ENCODE data around the gene ADCY10.
"Not testable (repeated sequence)": the region's sequence is repeated elsewhere in the genome, so short reads cannot be mapped to it uniquely, and the experiment has no call there.

Gene ADCY10

DNA sequence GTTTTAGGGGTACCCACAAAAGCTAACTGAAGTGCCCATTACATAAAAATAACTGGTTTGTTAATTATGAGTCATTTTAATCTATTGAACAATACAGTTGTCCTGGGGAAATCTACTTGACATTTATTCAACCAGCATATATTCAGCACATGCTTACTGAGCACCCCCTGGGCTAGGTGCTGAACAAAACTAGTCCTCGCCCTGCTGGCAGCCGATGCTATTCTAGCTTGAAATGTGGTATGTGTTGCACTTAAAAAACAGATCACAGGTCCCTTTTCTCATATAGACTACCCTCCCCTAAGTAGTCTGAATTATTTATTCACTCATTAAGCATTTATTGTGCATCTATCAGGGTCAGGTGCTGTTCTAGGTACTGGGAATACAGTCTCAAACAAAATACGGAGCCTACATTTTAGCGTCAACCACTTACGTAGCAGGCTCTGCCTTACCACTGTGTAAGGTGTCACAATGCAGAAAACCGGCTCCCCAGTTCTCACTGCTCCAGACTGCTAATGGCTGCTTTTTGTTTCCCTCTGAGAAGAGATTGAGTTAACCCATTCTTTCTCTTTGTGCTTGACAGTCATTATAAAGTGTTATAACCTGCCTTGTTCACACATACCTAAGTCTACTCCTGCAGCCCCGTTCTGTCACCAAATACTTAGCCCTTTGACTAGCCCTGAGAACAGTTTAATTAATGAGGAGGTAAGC, 57.1 kb downstream of the ADCY10 start:
- no peak for DNase-seq

DNA sequence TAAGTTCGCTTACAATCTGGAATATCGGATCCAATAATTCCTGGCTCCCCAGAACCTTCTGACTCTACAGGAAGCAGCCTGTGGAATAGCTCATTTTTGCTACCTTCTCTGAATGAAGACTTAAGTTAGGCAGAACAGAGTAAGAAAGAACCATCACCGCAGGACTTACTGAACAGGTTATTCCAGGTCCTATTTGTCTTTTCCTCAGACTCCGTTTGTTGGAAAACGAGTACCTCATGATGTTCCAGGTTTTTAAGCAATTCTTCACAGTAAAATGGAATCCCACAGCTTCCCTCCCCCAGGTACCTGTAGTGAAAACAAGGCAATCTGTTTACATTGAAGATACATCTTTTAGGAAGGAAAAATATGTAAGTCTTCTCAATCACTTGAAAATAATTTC, 59.8 kb downstream of the ADCY10 start:
- DNase-seq: no peak

DNA sequence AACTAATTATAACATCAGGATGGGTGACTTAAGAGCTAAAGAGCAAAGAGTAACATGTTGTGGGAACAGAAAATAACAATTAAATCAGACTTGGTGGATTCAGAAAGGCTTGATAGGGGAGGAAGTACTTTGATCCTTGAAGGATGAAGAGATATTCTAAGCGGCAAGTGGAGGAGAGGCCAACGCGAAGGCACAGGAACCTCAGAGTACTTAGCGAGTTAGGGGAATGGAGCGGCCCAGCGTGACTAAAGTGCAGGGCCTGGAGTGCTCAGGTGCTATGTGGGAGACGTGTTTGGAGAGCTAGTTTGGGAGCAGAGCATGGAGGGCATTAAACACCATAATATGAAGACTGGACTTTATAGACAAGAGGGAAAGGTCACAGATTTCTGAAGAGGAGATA, 64.3 kb downstream of the ADCY10 start:
- DNase-seq: no peak

DNA sequence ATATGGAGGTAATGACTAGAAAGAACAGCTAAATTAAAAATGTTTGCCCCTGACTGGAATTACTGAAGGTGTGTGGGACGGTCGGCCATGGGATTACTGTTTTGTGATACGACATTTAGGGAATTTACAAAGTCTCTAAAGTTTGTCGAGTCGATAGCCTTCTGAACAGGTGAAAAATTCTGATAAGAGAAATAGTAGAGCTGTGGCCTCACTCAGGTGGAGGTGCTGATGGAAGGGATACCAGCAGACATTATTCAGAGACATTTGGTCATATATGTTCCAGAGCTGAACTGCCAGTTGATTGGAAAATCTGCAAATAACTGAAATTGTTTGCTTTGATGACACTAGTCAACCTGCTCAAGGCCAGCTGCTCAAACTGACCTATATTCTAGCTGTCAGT, 71.1 kb downstream of the ADCY10 start:
- DNase-seq: no peak

DNA sequence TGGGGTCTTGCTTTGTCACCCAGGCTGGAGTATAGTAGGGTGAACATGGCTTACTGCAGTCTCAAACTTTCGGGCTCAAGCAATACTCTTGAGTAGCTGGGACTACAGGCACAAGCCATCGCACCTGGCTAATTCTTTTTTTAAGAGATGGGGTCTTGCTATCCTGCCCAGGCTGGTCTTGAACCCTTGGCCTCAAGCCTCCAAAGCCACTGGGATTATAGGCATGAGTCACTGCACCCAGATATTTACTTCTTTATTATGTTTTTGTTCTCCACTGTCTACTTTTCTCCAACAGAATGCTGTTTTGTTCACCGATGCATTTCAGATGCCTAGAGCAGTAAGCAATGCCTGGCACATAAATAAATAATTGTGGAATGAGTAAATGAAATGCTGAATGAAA, 72.4 kb downstream of the ADCY10 start:
- no peak for DNase-seq

GRCh38 chr1:167839009-167839408, 74.9 kb downstream of the ADCY10 start:
- no peak for DNase-seq

- DNase-seq: no peak
Observed at GRCh38 chr1:167837326-167837725, 76.6 kb downstream of the ADCY10 start.

- no peak for DNase-seq
Observed at GRCh38 chr1:167836197-167836596, 77.7 kb downstream of the ADCY10 start.

DNA sequence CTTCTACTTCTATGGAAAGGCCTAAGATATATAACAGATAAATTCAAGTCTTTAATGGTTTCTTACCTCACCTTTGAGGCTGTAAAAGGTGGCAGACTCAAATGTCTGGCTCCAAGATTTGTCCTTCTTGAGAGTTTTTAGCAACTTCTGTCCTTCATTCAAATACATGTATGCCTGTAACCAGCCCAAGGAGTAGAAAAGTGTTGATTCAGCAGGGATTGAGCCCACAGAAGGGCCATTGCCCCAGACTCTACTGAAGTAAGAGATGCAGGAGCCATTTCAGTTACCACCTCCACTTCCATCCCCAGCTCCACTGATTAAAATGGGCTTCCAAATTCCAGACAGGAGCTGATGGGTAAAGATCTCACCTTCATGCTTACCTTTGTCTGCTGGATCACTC, 80.0 kb downstream of the ADCY10 start:
- DNase-seq: no peak

DNA sequence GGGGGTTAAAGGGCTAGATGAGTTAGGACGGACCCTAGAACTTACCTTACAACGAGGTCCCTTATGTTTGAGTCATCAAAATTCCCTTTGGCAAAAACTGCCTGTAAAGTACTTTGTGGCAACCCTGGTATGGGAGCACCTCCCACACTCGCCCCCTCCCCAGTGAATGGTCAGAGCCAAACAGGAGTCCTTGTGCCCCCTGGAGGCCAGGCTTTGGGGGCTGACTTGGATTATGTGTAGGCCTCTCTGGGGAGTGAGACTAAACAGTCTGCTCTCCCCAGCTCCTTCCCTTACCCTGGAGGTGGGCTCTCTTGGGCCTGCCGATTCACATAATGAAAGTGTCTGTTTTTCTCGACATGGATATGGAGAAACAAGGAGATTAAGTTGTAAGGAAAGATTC, 81.2 kb downstream of the ADCY10 start:
- no peak for DNase-seq

- DNase-seq: not testable (repeated sequence)
Observed at GRCh38 chr1:167830668-167831067, 83.3 kb downstream of the ADCY10 start.

DNA sequence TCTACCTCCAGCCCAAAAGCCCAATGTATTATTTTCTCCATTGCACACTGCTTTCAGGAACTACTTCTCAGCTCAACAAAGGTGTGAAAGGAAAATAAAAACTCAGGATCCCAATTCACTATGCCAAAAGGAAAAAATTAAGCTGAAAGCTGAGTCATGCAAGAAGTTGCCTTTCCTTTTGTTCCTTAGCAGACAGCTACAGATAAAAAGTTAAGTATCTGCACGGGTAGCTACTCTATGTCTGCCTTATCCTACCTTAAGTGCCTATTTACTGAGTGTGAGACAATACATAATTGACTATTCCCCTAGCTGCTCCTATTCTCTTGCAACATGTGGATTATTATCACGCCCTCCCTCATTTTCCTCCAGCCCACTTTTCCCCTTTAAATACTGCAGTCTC, 84.1 kb downstream of the ADCY10 start:
- DNase-seq: no peak

- no peak for DNase-seq
Observed at GRCh38 chr1:167826127-167826526, 87.8 kb downstream of the ADCY10 start.

- no peak for DNase-seq
Observed at GRCh38 chr1:167825419-167826079, 88.4 kb downstream of the ADCY10 start.

DNA sequence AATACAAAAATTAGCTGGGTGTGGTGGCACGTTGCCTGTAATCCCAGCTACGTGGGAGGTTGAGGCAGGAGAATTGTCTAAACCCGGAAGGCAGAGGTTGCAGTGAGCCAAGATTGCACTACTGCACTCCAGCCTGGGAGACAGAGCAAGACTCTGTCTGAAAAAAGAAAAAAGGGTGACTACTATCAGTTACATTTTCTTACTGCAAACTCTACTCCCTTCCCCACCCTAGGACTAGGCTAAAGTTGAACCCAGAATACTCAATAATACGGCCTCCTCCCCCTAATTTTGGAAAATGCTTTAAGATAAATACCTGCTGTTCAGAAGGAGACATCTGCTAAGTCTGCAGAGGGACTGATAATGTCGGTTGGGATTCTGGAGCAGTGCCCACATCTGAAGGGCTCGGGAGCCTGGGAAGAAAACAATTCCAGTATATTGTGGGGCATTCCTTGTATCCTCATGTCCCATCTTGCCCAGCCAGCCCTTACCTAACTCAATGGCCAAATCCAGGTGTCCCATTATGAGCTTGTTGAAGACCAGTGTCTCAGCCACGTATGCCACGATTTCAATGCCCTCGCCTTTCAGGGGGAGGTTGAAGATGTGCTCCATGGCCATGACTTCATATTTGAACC, 89.7 kb downstream of the ADCY10 start:
- no peak for DNase-seq

- DNase-seq: no peak
Observed at GRCh38 chr1:167821969-167822685, 91.8 kb downstream of the ADCY10 start.

DNA sequence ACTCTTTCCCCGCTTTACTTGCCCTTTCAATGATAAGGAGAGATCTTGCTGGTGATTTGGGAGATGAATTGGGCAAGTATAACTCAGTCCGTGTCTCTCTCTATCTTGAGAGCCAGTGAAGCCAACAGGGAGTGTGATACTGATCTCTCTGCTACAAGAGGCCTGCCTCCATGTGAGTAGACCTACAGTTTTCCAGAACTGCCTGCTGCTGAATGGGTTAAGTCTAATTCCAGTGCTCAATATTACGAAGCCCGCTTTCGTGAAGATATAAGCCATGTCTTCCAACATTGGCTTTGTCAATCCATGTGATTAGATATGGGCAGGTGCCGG, 92.6 kb downstream of the ADCY10 start:
- no peak for DNase-seq

DNA sequence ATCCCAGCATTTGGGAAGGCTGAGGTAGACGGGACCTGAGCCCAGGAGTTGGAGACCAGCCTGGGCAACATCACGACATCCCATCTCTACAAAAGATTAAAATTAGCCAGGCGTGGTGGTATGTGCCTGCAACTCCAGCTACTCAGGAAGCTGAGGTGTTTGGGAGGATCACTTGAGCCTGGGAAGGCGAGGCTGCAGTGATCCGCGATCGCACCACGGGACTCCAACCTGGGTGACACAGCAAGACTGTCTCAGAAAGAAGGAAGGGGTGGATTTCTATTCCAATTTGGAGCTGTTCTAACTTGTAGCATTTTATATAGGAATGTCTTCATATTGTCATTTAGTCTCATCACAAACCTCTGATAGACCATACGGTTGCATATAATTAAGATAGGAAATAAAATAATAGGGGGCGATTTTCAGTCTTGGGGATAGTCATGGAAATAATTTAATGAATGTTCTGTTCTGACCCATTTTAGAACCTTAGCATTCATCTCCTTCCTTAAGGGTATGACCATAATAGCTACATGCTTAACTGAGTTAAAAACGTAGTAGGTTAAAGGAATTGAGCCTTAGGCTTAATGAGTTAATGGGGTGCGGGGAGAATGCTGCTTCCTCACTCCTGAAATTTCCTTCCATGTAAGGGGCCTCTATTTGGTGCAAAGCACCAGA, 93.1 kb downstream of the ADCY10 start:
- no peak for DNase-seq

DNA sequence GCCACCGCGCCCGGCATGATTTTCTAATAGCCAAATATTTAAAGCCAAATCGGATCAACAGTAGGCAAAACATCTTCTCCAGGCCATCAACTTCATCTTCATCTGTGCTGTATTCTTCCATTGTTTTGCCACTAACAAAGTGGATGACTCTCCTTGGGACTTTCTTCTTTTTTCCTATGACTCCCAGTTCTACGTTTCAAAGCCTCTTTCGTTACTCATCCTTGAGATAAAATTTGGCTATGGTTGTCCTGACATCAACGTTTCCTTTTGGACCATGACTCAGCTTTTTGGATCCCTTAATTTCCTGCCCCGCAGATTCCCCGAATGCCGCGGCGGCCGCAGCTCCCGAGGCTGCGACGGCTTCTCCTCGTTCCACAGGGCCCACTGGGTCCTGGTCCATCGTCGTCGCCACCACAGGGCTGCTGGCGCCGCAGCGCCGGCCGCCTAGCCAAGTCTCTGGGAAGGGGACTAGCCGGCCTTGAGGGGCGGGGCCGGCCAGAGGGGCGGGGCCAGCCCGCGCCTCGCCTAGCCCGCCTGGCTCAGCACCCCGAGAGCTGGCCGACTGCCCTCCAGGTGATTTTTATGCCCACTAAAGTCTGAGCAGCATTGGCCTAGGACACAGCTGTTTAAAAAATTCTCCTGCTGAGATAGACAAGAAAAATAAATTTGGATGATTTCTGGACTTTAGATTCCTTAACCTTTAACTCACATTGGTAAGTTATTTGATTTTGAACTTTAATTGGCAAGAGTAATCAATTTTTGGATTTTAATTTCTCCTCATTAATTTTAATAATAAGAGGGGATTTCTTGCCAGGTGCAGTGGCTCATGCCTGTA, 93.9 kb downstream of the ADCY10 start:
- DNase-seq: peak; percentile 16

DNA sequence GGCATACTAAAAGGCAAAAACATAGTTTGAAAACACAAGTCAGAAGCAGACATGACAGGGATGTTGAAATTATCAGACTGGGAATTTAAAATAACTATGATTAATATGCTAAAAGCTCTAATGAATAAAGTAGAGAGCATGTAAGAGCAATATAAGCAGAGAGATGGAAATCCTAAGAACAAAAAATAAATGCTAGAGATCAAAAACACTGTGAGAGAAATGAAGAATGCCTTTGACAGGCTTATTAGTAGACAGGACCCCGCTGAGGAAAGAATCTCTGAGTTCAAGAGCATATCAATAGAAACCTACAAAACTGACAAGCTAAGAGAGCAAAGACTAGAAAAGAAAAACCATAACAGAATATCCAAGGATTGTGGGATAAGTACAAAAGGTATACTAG, 98.3 kb downstream of the ADCY10 start:
- DNase-seq: no peak

GRCh38 chr1:167812972-167813371, 101.0 kb downstream of the ADCY10 start:
- no peak for DNase-seq

- DNase-seq: no peak
Observed at GRCh38 chr1:167808690-167809089, 105.2 kb downstream of the ADCY10 start.

Measured in NCI-H1092 (cell line).